Panc1 (cell line): ENCODE measurements around the gene RAB3B. TPM values are rescaled to one million over a fixed set of nuclear protein-coding genes. Genes with fewer than 3 reads are reported as not detected.

Source experiments
- ATAC-seq: fragments of 200-7000 bp; cut with Tn5 transposase; 2 replicates; pipeline ENCODE4 v1.9.1; 2020; ENCODE audit warnings: mild to moderate bottlenecking, moderate library complexity
- BruUV-seq: library from RNA; stranded (reverse); fragments of 400-500 nt; replicated peaks from 2 replicates; lab custom pipeline; 2021; lab: Mats Ljungman, UMichigan
- CTCF ChIA-PET: fragments of 300-600 bp; sonication (Branson Sonifier 250); formaldehyde crosslinking; loops from one replicate; lab custom pipeline; 2022; ENCODE audit warnings: antibody characterized with exemption; lab: Charles Lee
- POLR2A ChIA-PET: fragments of 300-600 bp; sonication (Branson Sonifier 250); formaldehyde crosslinking; loops from one replicate; lab custom pipeline; 2022; ENCODE audit warnings: antibody characterized with exemption; lab: Charles Lee
- DNase-seq: peaks from one replicate; pipeline ENCODE4 v3.0.0-alpha.2; 2010; ENCODE audit warnings: low read depth, low spot score
- H3K27ac ChIP-seq: 2 replicates; pipeline ENCODE4 v1.5.1; 2011; ENCODE audit warnings: mild to moderate bottlenecking, low read length, inconsistent platforms
- H3K27me3 ChIP-seq: fragments of 200-500 bp; sonication (Bioruptor generic); 2 replicates; pipeline ENCODE4 v1.6.0; 2014; ENCODE audit warnings: low read length, inconsistent platforms; ENCODE audit not compliant: control insufficient read depth, insufficient read depth
- H3K36me3 ChIP-seq: fragments of 200-500 bp; sonication (Bioruptor generic); 2 replicates; pipeline ENCODE4 v1.5.1; 2014; ENCODE audit warnings: inconsistent platforms, mild to moderate bottlenecking, low read length, moderate library complexity; ENCODE audit not compliant: control insufficient read depth, insufficient read depth
- H3K4me1 ChIP-seq: 2 replicates; pipeline ENCODE4 v1.5.1; 2011; ENCODE audit warnings: inconsistent platforms, mild to moderate bottlenecking, low read length, moderate library complexity; ENCODE audit not compliant: control insufficient read depth, insufficient read depth
- H3K4me3 ChIP-seq, 2 experiments: 2 replicates each; pipeline ENCODE4 v1.5.1; 2011 to 2012; ENCODE audit warnings: low read depth in 2 of 2, low read length in 2 of 2, mild to moderate bottlenecking in 2 of 2, inconsistent platforms in 1 of 2, moderate library complexity in 1 of 2
- H3K9me3 ChIP-seq: fragments of 200-500 bp; sonication (Bioruptor generic); 2 replicates; pipeline ENCODE4 v1.5.1; 2014; ENCODE audit warnings: low read depth, mild to moderate bottlenecking, inconsistent platforms, low read length, moderate library complexity; ENCODE audit not compliant: control insufficient read depth, insufficient read depth
- CTCF ChIP-seq: fragments of 450-650 bp; IDR thresholded peaks from 2 replicates; pipeline ENCODE4 v1.5.1; 2017; ENCODE audit warnings: mild to moderate bottlenecking
- POLR2AphosphoS5 ChIP-seq: IDR thresholded peaks from 2 replicates; pipeline ENCODE4 v1.6.1; 2012; ENCODE audit warnings: mild to moderate bottlenecking, low read depth, low read length, moderate library complexity
- REST ChIP-seq, 2 experiments: IDR thresholded peaks; 2 replicates each; pipeline ENCODE4 v1.6.1; 2011 to 2012; ENCODE audit warnings: low read depth in 2 of 2, control low read depth in 1 of 2, low read length in 1 of 2, mild to moderate bottlenecking in 1 of 2, moderate library complexity in 1 of 2; ENCODE audit not compliant: insufficient read depth in 1 of 2
- SIN3A ChIP-seq: IDR thresholded peaks from 2 replicates; pipeline ENCODE4 v1.6.1; 2012; ENCODE audit warnings: low read depth, mild to moderate bottlenecking, low read length, moderate library complexity, borderline replicate concordance; ENCODE audit not compliant: insufficient read depth
- TCF7L2 ChIP-seq: IDR thresholded peaks from 2 replicates; pipeline ENCODE4 v1.6.1; 2011; ENCODE audit warnings: mild to moderate bottlenecking, low read depth, low read length, inconsistent platforms
- in situ Hi-C: cut with HindIII; loops from 2 replicates; pipeline ENCODE4 v1.10.0; 2016; ENCODE audit warnings: low sequenced_read_pairs, low pct_unique_long_range_greater_than_20kb
- intact Hi-C: fragments of 100-400 bp; cut with micrococcal nuclease; formaldehyde crosslinking; loops from one replicate; pipeline ENCODE4 v1.10.0; 2022; ENCODE audit not compliant: unreplicated experiment
- total RNA-seq: library from RNA; stranded (reverse); gene quantifications from one replicate; pipeline ENCODE4 v1.2.1, GENCODE V29; 2021; ENCODE audit not compliant: unreplicated experiment

RAB3B gene
- total RNA-seq, 1 experiment from 2014 or later, result 1.2 TPM

DNA sequence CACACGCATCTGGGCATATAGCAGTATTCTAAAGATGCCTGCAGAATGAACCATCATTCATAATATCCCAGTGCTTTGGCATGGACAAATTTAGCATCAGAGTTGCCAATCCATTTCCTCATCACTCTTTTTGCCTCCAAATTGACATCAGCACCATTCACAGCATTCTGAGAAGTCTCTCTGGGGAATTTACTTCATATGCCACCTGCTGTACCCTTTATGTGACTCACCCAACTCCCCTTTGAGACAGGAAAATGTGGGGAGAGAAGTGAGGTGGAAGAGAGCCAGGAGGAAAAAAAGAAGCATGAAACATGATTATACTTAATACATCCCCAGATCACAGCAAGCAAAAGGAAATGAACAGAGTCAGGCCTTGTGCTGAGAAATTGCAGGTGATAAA, 37.4 kb downstream of the RAB3B start:
- intact Hi-C loops (no loop called here), in situ Hi-C loops (no loop called here)
- H3K27ac ChIP-seq, result no peak overlapping the region
- POLR2A ChIA-PET, result interaction anchor here (0.6 kb wide), 1 partner anchor 95 kb away, joined by 7 read pairs; no protein-coding TSS in a partner anchor
- no peaks in the 10 kb centered on the region for H3K36me3 ChIP-seq
- ATAC-seq (no peak), DNase-seq (no peak)
- TF ChIP-seq POLR2AphosphoS5 (no peak), SIN3A (no peak), TCF7L2 (no peak), CTCF (no peak), REST (IDR thresholded peaks at IDR 0.05; ENCODE audit: insufficient read depth in 1 of 2, low read depth in 2 of 2, low read length in 1 of 2) (no peak)
- CTCF ChIA-PET, result no interaction called here
- H3K4me3 ChIP-seq, result no peak overlapping the region
- BruUV-seq, result no TSS peak
- no peaks in the 10 kb centered on the region for H3K27me3 ChIP-seq
- no peaks in the 10 kb centered on the region for H3K9me3 ChIP-seq
- no peaks in the 10 kb centered on the region for H3K4me1 ChIP-seq

GRCh38 chr1:51952638-51953037, 37.9 kb downstream of the RAB3B start:
- Histone ChIP-seq H3K36me3 (no peaks in the 10 kb centered on the region), H3K4me1 (no peaks in the 10 kb centered on the region), H3K27me3 (no peaks in the 10 kb centered on the region), H3K9me3 (no peaks in the 10 kb centered on the region), H3K27ac (no peak overlapping the region), H3K4me3 (no peak overlapping the region)
- no peak for TF ChIP-seq TCF7L2
- TF ChIP-seq POLR2AphosphoS5, result no peak
- TF ChIP-seq CTCF, result no peak
- TF ChIP-seq SIN3A, result no peak
- no peak for ATAC-seq
- no TSS peak for BruUV-seq
- in situ Hi-C loops (no loop called here), intact Hi-C loops (no loop called here)
- POLR2A ChIA-PET, result no interaction called here
- no peak for DNase-seq
- CTCF ChIA-PET, result no interaction called here
